Panc1 (cell line): ENCODE results near the gene C2orf80. TPM values are rescaled to one million over a fixed set of nuclear protein-coding genes. Genes with fewer than 3 reads are reported as not detected.

Source experiments
- ATAC-seq: fragments of 200-7000 bp; cut with Tn5 transposase; 2 replicates; pipeline ENCODE4 v1.9.1; 2020; ENCODE audit warnings: mild to moderate bottlenecking, moderate library complexity
- BruUV-seq: library from RNA; stranded (reverse); fragments of 400-500 nt; replicated peaks from 2 replicates; lab custom pipeline; 2021; lab: Mats Ljungman, UMichigan
- CTCF ChIA-PET: fragments of 300-600 bp; sonication (Branson Sonifier 250); formaldehyde crosslinking; loops from one replicate; lab custom pipeline; 2022; ENCODE audit warnings: antibody characterized with exemption; lab: Charles Lee
- POLR2A ChIA-PET: fragments of 300-600 bp; sonication (Branson Sonifier 250); formaldehyde crosslinking; loops from one replicate; lab custom pipeline; 2022; ENCODE audit warnings: antibody characterized with exemption; lab: Charles Lee
- DNase-seq: peaks from one replicate; pipeline ENCODE4 v3.0.0-alpha.2; 2010; ENCODE audit warnings: low read depth, low spot score
- H3K27ac ChIP-seq: 2 replicates; pipeline ENCODE4 v1.5.1; 2011; ENCODE audit warnings: mild to moderate bottlenecking, low read length, inconsistent platforms
- H3K27me3 ChIP-seq: fragments of 200-500 bp; sonication (Bioruptor generic); 2 replicates; pipeline ENCODE4 v1.6.0; 2014; ENCODE audit warnings: low read length, inconsistent platforms; ENCODE audit not compliant: control insufficient read depth, insufficient read depth
- H3K36me3 ChIP-seq: fragments of 200-500 bp; sonication (Bioruptor generic); 2 replicates; pipeline ENCODE4 v1.5.1; 2014; ENCODE audit warnings: inconsistent platforms, mild to moderate bottlenecking, low read length, moderate library complexity; ENCODE audit not compliant: control insufficient read depth, insufficient read depth
- H3K4me1 ChIP-seq: 2 replicates; pipeline ENCODE4 v1.5.1; 2011; ENCODE audit warnings: inconsistent platforms, mild to moderate bottlenecking, low read length, moderate library complexity; ENCODE audit not compliant: control insufficient read depth, insufficient read depth
- H3K4me3 ChIP-seq, 2 experiments: 2 replicates each; pipeline ENCODE4 v1.5.1; 2011 to 2012; ENCODE audit warnings: low read depth in 2 of 2, low read length in 2 of 2, mild to moderate bottlenecking in 2 of 2, inconsistent platforms in 1 of 2, moderate library complexity in 1 of 2
- H3K9me3 ChIP-seq: fragments of 200-500 bp; sonication (Bioruptor generic); 2 replicates; pipeline ENCODE4 v1.5.1; 2014; ENCODE audit warnings: low read depth, mild to moderate bottlenecking, inconsistent platforms, low read length, moderate library complexity; ENCODE audit not compliant: control insufficient read depth, insufficient read depth
- POLR2AphosphoS5 ChIP-seq: IDR thresholded peaks from 2 replicates; pipeline ENCODE4 v1.6.1; 2012; ENCODE audit warnings: mild to moderate bottlenecking, low read depth, low read length, moderate library complexity
- SIN3A ChIP-seq: IDR thresholded peaks from 2 replicates; pipeline ENCODE4 v1.6.1; 2012; ENCODE audit warnings: low read depth, mild to moderate bottlenecking, low read length, moderate library complexity, borderline replicate concordance; ENCODE audit not compliant: insufficient read depth
- TCF7L2 ChIP-seq: IDR thresholded peaks from 2 replicates; pipeline ENCODE4 v1.6.1; 2011; ENCODE audit warnings: mild to moderate bottlenecking, low read depth, low read length, inconsistent platforms
- in situ Hi-C: cut with HindIII; loops from 2 replicates; pipeline ENCODE4 v1.10.0; 2016; ENCODE audit warnings: low sequenced_read_pairs, low pct_unique_long_range_greater_than_20kb
- intact Hi-C: fragments of 100-400 bp; cut with micrococcal nuclease; formaldehyde crosslinking; loops from one replicate; pipeline ENCODE4 v1.10.0; 2022; ENCODE audit not compliant: unreplicated experiment
- total RNA-seq: library from RNA; stranded (reverse); gene quantifications from one replicate; pipeline ENCODE4 v1.2.1, GENCODE V29; 2021; ENCODE audit not compliant: unreplicated experiment
- TF ChIP-seq, protein P1 (sequence below): fragments of 450-650 bp; IDR thresholded peaks from 2 replicates; pipeline ENCODE4 v1.5.1; 2017; ENCODE audit warnings: mild to moderate bottlenecking
- TF ChIP-seq, protein P2 (sequence below), 2 experiments: IDR thresholded peaks; 2 replicates each; pipeline ENCODE4 v1.6.1; 2011 to 2012; ENCODE audit warnings: low read depth in 2 of 2, control low read depth in 1 of 2, low read length in 1 of 2, mild to moderate bottlenecking in 1 of 2, moderate library complexity in 1 of 2; ENCODE audit not compliant: insufficient read depth in 1 of 2

Gene C2orf80
- total RNA-seq, 1 experiment from 2014 or later, result not detected

DNA sequence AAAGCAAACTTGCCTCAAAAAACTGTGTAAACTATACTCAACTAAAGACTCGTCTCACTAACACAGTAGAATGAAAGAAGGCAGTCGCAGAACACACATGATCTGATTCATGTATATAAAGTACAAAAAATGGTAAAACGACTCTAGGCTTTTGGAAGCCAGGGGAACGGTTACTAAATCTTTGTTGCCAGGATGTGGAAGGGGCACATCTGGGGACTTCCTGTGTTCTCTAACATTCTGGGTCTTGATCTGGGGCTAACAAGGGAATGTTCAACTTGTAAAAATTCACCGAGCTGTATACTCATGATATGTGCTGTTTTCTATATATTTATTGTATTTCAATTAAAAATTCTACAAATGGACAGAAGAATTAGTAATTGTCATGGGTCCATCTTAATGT lies 14.3 kb upstream of the C2orf80 start:
- Histone ChIP-seq H3K9me3 (no peaks in the 10 kb centered on the region), H3K27ac (no peak overlapping the region), H3K4me3 (no peak overlapping the region), H3K4me1 (no peaks in the 10 kb centered on the region), H3K36me3 (no peaks in the 10 kb centered on the region), H3K27me3 (no peaks in the 10 kb centered on the region)
- ATAC-seq (no peak), DNase-seq (no peak)
- intact Hi-C loops (no loop called here), in situ Hi-C loops (no loop called here)
- CTCF ChIA-PET, result no interaction called here
- BruUV-seq, result no TSS peak
- TF ChIP-seq TCF7L2 (no peak), SIN3A (no peak)
- TF ChIP-seq, protein P1, sequence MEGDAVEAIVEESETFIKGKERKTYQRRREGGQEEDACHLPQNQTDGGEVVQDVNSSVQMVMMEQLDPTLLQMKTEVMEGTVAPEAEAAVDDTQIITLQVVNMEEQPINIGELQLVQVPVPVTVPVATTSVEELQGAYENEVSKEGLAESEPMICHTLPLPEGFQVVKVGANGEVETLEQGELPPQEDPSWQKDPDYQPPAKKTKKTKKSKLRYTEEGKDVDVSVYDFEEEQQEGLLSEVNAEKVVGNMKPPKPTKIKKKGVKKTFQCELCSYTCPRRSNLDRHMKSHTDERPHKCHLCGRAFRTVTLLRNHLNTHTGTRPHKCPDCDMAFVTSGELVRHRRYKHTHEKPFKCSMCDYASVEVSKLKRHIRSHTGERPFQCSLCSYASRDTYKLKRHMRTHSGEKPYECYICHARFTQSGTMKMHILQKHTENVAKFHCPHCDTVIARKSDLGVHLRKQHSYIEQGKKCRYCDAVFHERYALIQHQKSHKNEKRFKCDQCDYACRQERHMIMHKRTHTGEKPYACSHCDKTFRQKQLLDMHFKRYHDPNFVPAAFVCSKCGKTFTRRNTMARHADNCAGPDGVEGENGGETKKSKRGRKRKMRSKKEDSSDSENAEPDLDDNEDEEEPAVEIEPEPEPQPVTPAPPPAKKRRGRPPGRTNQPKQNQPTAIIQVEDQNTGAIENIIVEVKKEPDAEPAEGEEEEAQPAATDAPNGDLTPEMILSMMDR, result no peak
- POLR2A ChIA-PET, result no interaction called here

DNA sequence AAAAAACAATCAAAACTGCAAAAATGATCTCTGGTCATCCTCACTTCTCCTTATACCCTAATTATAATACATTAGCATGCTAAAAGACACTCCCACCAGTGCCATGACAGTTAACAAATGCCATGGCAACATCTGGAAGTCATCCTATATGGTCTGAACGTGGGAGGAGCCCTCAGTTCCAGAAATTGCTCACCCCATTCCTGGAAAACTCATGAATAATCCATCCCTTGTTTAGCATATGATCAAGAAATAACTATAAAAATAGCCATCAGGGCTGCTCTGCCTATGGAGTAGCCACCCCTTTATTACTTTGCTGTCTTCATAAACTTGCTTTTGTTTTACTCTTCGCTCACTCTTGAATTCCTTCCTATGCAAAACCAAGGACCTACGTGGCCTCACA lies 5.7 kb upstream of the C2orf80 start:
- DNase-seq, result no peak
- no TSS peak for BruUV-seq
- POLR2A ChIA-PET, result no interaction called here
- in situ Hi-C loops (no loop called here), intact Hi-C loops (no loop called here)
- Histone ChIP-seq H3K4me3 (no peak overlapping the region), H3K27ac (no peak overlapping the region), H3K27me3 (no peaks in the 10 kb centered on the region), H3K9me3 (no peaks in the 10 kb centered on the region), H3K4me1 (no peaks in the 10 kb centered on the region; the same call in 1 of the 2 replicates), H3K36me3 (no peaks in the 10 kb centered on the region)
- TF ChIP-seq, protein P2, sequence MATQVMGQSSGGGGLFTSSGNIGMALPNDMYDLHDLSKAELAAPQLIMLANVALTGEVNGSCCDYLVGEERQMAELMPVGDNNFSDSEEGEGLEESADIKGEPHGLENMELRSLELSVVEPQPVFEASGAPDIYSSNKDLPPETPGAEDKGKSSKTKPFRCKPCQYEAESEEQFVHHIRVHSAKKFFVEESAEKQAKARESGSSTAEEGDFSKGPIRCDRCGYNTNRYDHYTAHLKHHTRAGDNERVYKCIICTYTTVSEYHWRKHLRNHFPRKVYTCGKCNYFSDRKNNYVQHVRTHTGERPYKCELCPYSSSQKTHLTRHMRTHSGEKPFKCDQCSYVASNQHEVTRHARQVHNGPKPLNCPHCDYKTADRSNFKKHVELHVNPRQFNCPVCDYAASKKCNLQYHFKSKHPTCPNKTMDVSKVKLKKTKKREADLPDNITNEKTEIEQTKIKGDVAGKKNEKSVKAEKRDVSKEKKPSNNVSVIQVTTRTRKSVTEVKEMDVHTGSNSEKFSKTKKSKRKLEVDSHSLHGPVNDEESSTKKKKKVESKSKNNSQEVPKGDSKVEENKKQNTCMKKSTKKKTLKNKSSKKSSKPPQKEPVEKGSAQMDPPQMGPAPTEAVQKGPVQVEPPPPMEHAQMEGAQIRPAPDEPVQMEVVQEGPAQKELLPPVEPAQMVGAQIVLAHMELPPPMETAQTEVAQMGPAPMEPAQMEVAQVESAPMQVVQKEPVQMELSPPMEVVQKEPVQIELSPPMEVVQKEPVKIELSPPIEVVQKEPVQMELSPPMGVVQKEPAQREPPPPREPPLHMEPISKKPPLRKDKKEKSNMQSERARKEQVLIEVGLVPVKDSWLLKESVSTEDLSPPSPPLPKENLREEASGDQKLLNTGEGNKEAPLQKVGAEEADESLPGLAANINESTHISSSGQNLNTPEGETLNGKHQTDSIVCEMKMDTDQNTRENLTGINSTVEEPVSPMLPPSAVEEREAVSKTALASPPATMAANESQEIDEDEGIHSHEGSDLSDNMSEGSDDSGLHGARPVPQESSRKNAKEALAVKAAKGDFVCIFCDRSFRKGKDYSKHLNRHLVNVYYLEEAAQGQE (IDR thresholded peaks at IDR 0.05; ENCODE audit: insufficient read depth in 1 of 2, low read depth in 2 of 2, low read length in 1 of 2), result no peak
- TF ChIP-seq POLR2AphosphoS5 (no peak), SIN3A (no peak), TCF7L2 (no peak)
- TF ChIP-seq, protein P1, result no peak
- ATAC-seq, result no peak
- CTCF ChIA-PET, result no interaction called here
